ENCODE measurements around the gene FXR1. TPM values are rescaled to one million over a fixed set of nuclear protein-coding genes. Genes with fewer than 3 reads are reported as not detected.

Gene FXR1
- total and polyA plus RNA-seq, 2 of the 13 experiments (the other 11 are each of a cell fraction or from before 2014, with no cell fraction given) = 104 to 132 TPM

DNA sequence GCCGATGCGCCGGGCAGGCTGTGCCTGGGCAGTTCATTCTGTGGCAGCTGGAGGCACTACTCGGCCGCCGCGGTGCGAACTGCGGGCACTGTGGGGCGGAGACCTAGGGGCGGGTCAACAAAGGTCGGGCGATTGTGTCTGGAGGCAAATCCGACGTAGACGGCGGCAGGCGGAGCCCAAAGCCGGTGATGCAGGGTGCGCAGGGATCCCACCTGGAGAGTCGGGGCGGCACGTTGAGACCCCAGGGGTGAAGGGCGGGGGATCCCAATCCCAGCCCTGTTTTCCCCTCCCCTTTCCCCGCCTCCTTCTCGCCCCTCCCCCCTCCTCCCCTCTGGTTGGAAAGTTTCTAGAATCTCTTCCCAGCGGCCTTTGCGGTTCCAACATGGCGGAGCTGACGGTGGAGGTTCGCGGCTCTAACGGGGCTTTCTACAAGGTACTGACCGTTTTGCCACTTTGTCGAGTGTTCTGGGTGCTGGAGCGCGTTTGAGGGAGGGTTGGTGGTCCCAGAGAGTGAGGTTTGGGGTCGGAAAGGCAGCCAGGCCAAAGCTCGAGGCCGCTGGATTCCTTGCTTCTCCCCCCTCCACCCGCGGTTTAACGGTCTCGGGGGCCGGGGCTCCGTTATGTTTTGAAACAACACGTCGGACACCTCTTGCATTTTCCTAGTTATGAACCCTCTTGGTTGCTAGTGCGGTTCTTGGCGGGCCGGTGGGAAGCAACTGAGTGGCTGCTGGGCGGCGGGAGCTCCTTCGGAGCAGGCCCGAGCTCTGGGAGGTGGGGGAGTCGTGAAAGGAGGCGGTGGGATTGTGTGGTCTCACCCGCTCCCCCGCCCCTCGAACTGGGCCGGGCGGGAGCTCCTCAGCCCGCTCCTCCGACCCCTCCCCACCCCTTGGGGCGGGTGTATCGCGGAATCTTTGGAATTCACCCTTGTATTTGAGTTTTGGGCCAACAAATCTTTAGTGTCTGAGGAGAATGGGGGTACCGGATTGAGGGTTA is at the start of gene FXR1 (continued):
- TF ChIP-seq, protein P1, sequence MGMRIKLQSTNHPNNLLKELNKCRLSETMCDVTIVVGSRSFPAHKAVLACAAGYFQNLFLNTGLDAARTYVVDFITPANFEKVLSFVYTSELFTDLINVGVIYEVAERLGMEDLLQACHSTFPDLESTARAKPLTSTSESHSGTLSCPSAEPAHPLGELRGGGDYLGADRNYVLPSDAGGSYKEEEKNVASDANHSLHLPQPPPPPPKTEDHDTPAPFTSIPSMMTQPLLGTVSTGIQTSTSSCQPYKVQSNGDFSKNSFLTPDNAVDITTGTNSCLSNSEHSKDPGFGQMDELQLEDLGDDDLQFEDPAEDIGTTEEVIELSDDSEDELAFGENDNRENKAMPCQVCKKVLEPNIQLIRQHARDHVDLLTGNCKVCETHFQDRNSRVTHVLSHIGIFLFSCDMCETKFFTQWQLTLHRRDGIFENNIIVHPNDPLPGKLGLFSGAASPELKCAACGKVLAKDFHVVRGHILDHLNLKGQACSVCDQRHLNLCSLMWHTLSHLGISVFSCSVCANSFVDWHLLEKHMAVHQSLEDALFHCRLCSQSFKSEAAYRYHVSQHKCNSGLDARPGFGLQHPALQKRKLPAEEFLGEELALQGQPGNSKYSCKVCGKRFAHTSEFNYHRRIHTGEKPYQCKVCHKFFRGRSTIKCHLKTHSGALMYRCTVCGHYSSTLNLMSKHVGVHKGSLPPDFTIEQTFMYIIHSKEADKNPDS (CRISPR knock-in tag; IDR thresholded peaks at IDR 0.05) = peak; percentile 78; the same call in 1 of the 2 replicates
- TF ChIP-seq SMYD3 (CRISPR knock-in tag; IDR thresholded peaks at IDR 0.05) = 0 out of 2 replicates have a peak, but pooled peaks have one; percentile 68
- no peak for TF ChIP-seq CBX5 (CRISPR knock-in tag; IDR thresholded peaks at IDR 0.05; ENCODE audit: borderline replicate concordance)
- TF ChIP-seq ARNT2 (CRISPR knock-in tag; IDR thresholded peaks at IDR 0.05; ENCODE audit: low read depth) = peak; percentile 40; the same call in 1 of the 2 replicates
- 0 out of 2 replicates have a peak, but pooled peaks have one; percentile 39 for TF ChIP-seq ZNF121 (CRISPR knock-in tag; IDR thresholded peaks at IDR 0.05)
- TF ChIP-seq, protein P2, sequence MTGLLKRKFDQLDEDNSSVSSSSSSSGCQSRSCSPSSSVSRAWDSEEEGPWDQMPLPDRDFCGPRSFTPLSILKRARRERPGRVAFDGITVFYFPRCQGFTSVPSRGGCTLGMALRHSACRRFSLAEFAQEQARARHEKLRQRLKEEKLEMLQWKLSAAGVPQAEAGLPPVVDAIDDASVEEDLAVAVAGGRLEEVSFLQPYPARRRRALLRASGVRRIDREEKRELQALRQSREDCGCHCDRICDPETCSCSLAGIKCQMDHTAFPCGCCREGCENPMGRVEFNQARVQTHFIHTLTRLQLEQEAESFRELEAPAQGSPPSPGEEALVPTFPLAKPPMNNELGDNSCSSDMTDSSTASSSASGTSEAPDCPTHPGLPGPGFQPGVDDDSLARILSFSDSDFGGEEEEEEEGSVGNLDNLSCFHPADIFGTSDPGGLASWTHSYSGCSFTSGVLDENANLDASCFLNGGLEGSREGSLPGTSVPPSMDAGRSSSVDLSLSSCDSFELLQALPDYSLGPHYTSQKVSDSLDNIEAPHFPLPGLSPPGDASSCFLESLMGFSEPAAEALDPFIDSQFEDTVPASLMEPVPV (CRISPR knock-in tag; IDR thresholded peaks at IDR 0.05) = 0 out of 2 replicates have a peak, but pooled peaks have one; percentile 61
- TF ChIP-seq GATAD2A (CRISPR knock-in tag; IDR thresholded peaks at IDR 0.05) = peak; percentile 27
- TF ChIP-seq EP300 (IDR thresholded peaks at IDR 0.05; ENCODE audit: low read depth in 2 of 2, low read length in 2 of 2) = peak in 1 of 2 experiments; percentile 44; a peak in 2 of 4 replicates
- no peak; the same call in 1 of the 2 replicates for TF ChIP-seq EP300 (CRISPR knock-in tag; IDR thresholded peaks at IDR 0.05; ENCODE audit: borderline replicate concordance)
- TF ChIP-seq TOPORS (CRISPR knock-in tag; IDR thresholded peaks at IDR 0.05) = peak; percentile 72; the same call in 1 of the 2 replicates
- peak; percentile 91 for TF ChIP-seq KDM5A (IDR thresholded peaks at IDR 0.05; ENCODE audit: borderline replicate concordance, low read length)
- 0 out of 2 replicates have a peak, but pooled peaks have one; percentile 63 for TF ChIP-seq ZNF572 (CRISPR knock-in tag; IDR thresholded peaks at IDR 0.05)
- TF ChIP-seq MBNL3 (CRISPR knock-in tag; conservative IDR thresholded peaks at IDR 0.05) = no peak
- TF ChIP-seq BCL6 (CRISPR knock-in tag; IDR thresholded peaks at IDR 0.05) = peak; percentile 51
- TF ChIP-seq, protein P3, sequence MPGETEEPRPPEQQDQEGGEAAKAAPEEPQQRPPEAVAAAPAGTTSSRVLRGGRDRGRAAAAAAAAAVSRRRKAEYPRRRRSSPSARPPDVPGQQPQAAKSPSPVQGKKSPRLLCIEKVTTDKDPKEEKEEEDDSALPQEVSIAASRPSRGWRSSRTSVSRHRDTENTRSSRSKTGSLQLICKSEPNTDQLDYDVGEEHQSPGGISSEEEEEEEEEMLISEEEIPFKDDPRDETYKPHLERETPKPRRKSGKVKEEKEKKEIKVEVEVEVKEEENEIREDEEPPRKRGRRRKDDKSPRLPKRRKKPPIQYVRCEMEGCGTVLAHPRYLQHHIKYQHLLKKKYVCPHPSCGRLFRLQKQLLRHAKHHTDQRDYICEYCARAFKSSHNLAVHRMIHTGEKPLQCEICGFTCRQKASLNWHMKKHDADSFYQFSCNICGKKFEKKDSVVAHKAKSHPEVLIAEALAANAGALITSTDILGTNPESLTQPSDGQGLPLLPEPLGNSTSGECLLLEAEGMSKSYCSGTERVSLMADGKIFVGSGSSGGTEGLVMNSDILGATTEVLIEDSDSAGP (CRISPR knock-in tag; IDR thresholded peaks at IDR 0.05; ENCODE audit: borderline replicate concordance) = peak; percentile 59; the same call in 1 of the 2 replicates
- TF ChIP-seq, protein P4, sequence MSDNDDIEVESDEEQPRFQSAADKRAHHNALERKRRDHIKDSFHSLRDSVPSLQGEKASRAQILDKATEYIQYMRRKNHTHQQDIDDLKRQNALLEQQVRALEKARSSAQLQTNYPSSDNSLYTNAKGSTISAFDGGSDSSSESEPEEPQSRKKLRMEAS (IDR thresholded peaks at IDR 0.05) = peak; percentile 61; the same call in 1 of the 2 replicates
- TF ChIP-seq MAZ (IDR thresholded peaks at IDR 0.05; ENCODE audit: borderline replicate concordance, low read depth, low read length) = 0 out of 2 replicates have a peak, but pooled peaks have one; percentile 17
- TF ChIP-seq MAZ (CRISPR knock-in tag; IDR thresholded peaks at IDR 0.05; ENCODE audit: low read depth) = no peak; the same call in 1 of the 2 replicates
- TF ChIP-seq CENPT (CRISPR knock-in tag; IDR thresholded peaks at IDR 0.05; ENCODE audit: low read depth) = no peak
- peak; percentile 50; the same call in 1 of the 2 replicates for TF ChIP-seq TMF1 (CRISPR knock-in tag; IDR thresholded peaks at IDR 0.05; ENCODE audit: low read depth)
- TF ChIP-seq MIER2 (CRISPR knock-in tag; IDR thresholded peaks at IDR 0.05) = no peak
- TF ChIP-seq, protein P5, sequence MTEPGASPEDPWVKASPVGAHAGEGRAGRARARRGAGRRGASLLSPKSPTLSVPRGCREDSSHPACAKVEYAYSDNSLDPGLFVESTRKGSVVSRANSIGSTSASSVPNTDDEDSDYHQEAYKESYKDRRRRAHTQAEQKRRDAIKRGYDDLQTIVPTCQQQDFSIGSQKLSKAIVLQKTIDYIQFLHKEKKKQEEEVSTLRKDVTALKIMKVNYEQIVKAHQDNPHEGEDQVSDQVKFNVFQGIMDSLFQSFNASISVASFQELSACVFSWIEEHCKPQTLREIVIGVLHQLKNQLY (CRISPR knock-in tag; IDR thresholded peaks at IDR 0.05) = no peak
- TF ChIP-seq ETV6 (CRISPR knock-in tag; conservative IDR thresholded peaks at IDR 0.05) = no peak
